Neural cell (in vitro differentiated cells): ENCODE data around the gene PFKP. TPM values are rescaled to one million over a fixed set of nuclear protein-coding genes. Genes with fewer than 3 reads are reported as not detected.
"Not testable (repeated sequence)": the region's sequence is repeated elsewhere in the genome, so short reads cannot be mapped to it uniquely, and the experiment has no call there.

Experiments
- H2AFZ ChIP-seq: fragments of 200-600, 300-800 bp; sonication (generic), shearing (Covaris generic); 2 replicates; pipeline ENCODE4 v1.6.0; 2014; ENCODE audit warnings: low read depth, mild to moderate bottlenecking, antibody characterized with exemption, low read length, moderate library complexity
- H3F3A ChIP-seq: fragments of 200-600 bp; shearing (Covaris generic); 2 replicates; pipeline ENCODE4 v1.6.1; 2016; ENCODE audit warnings: mild to moderate bottlenecking, moderate library complexity, mixed read lengths, antibody characterized with exemption, low read length; ENCODE audit not compliant: insufficient read depth, poor library complexity, severe bottlenecking
- H3K27ac ChIP-seq: fragments of 200-600, 300-800 bp; sonication (generic), shearing (Covaris generic); 2 replicates; pipeline ENCODE4 v1.5.1; 2014; ENCODE audit warnings: mild to moderate bottlenecking, low read length, moderate library complexity
- H3K27me3 ChIP-seq: fragments of 300-800, 200-600 bp; sonication (generic), shearing (Covaris generic); 2 replicates; pipeline ENCODE4 v1.6.0; 2014; ENCODE audit warnings: mild to moderate bottlenecking, low read depth, low read length, moderate library complexity; ENCODE audit not compliant: insufficient read depth
- H3K36me3 ChIP-seq: fragments of 300-800, 200-600 bp; sonication (generic), shearing (Covaris generic); 2 replicates; pipeline ENCODE4 v1.5.1; 2014; ENCODE audit warnings: mild to moderate bottlenecking, antibody characterized with exemption, low read length, moderate library complexity; ENCODE audit not compliant: insufficient read depth
- H3K4me2 ChIP-seq: fragments of 300-800, 200-600 bp; sonication (generic), shearing (Covaris generic); 2 replicates; pipeline ENCODE4 v1.6.0; 2014; ENCODE audit warnings: mild to moderate bottlenecking, low read length
- H3K4me3 ChIP-seq: fragments of 300-800, 200-600 bp; sonication (generic), shearing (Covaris generic); 2 replicates; pipeline ENCODE4 v1.5.1; 2014; ENCODE audit warnings: mild to moderate bottlenecking, low read length, moderate library complexity
- H3K79me2 ChIP-seq: fragments of 200-600 bp; shearing (Covaris generic); replicated peaks from 2 replicates; pipeline ENCODE4 v1.6.0; 2014; ENCODE audit warnings: mild to moderate bottlenecking, low read length, moderate library complexity; ENCODE audit not compliant: insufficient read depth
- H3K9ac ChIP-seq: fragments of 300-800, 200-600 bp; sonication (generic), shearing (Covaris generic); 2 replicates; pipeline ENCODE4 v1.6.1; 2016; ENCODE audit warnings: mild to moderate bottlenecking, low read length, mixed read lengths
- H3K9me2 ChIP-seq: fragments of 200-600 bp; shearing (Covaris generic); 2 replicates; pipeline ENCODE4 v1.6.1; 2016; ENCODE audit warnings: mild to moderate bottlenecking, low read length, mixed read lengths; ENCODE audit not compliant: insufficient read depth
- H3K9me3 ChIP-seq: fragments of 200-600, 300-800 bp; sonication (generic), shearing (Covaris generic); 2 replicates; pipeline ENCODE4 v1.6.1; 2016; ENCODE audit warnings: mild to moderate bottlenecking, mixed run types, low read length, moderate library complexity, mixed read lengths
- H4K20me1 ChIP-seq: fragments of 200-600 bp; shearing (Covaris generic); 2 replicates; pipeline ENCODE4 v1.6.1; 2016; ENCODE audit warnings: mild to moderate bottlenecking, mixed run types; ENCODE audit not compliant: insufficient read depth
- CTCF ChIP-seq: fragments of 450-650 bp; IDR thresholded peaks from 2 replicates; pipeline ENCODE4 v1.5.1; 2014; ENCODE audit warnings: antibody characterized with exemption, mild to moderate bottlenecking, moderate library complexity; ENCODE audit not compliant: poor library complexity, severe bottlenecking
- EP300 ChIP-seq: fragments of 450-650 bp; conservative IDR thresholded peaks from 2 replicates; pipeline ENCODE4 v1.6.1; 2014; ENCODE audit warnings: antibody characterized with exemption, mild to moderate bottlenecking, moderate library complexity; ENCODE audit not compliant: poor library complexity, severe bottlenecking
- EZH2 ChIP-seq: fragments of 200-600, 300-800 bp; shearing (Covaris generic), sonication (generic); IDR thresholded peaks from 2 replicates; pipeline ENCODE4 v1.6.1; 2014; ENCODE audit warnings: antibody characterized with exemption, low read length, borderline replicate concordance, mild to moderate bottlenecking; ENCODE audit not compliant: insufficient read depth, poor library complexity, severe bottlenecking
- MXI1 ChIP-seq: fragments of 450-650 bp; conservative IDR thresholded peaks from 2 replicates; pipeline ENCODE4 v1.6.1; 2014; ENCODE audit warnings: antibody characterized with exemption, mild to moderate bottlenecking; ENCODE audit not compliant: poor library complexity, severe bottlenecking
- POLR2AphosphoS5 ChIP-seq: IDR thresholded peaks from 2 replicates; pipeline ENCODE4 v1.6.1; 2012
- RAD21 ChIP-seq: fragments of 450-650 bp; conservative IDR thresholded peaks from 2 replicates; pipeline ENCODE4 v1.6.1; 2014; ENCODE audit warnings: antibody characterized with exemption, mild to moderate bottlenecking, moderate library complexity
- SMC3 ChIP-seq: fragments of 450-650 bp; conservative IDR thresholded peaks from 2 replicates; pipeline ENCODE4 v1.6.1; 2014; ENCODE audit warnings: antibody characterized with exemption, mild to moderate bottlenecking, moderate library complexity; ENCODE audit not compliant: poor library complexity
- TAF1 ChIP-seq: IDR thresholded peaks from 2 replicates; pipeline ENCODE4 v1.6.1; 2012; ENCODE audit warnings: low read depth
- polyA plus RNA-seq: library from polyadenylated mRNA; depleted of rRNA; stranded (reverse); fragments of >200 nt; gene quantifications from 2 replicates; pipeline ENCODE4 v1.2.3, GENCODE V29; 2014

PFKP gene
- polyA plus RNA-seq, 1 donor from 2014 or later, result 27.9 TPM

DNA sequence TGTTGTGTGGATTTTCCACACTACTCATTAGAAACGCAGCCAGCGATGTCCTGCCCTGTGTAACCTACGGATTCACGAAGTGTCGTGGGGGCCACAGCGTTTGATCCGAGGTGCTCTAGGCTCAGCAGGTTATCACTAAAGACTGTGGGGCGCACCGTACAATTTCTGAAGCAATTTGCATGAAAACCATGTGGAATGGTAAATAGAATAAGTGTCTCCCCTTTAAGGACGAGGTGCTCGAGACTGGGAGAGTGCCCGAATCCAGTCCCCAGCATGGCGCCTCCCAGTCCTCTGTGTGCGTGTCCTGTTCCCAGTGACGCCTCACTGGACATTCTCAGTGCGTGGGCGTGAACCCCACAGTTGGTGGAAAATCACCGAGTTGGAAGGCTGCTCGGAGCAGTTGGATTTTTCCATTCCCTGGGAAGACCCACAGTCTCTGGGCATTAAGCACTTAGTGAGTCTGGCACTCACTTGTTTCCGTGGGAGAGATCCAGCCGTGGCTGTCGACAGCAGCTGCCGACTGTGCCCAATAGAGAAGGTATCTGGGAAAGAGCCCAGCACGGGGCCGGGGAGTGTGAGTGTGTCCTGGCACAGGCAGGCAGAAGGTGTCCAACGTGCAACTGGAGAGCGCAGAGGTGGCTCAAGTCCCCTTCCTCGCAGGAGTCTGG lies 37.0 kb downstream of the PFKP start:
- Histone ChIP-seq H3K9me3 (no peaks in the 10 kb centered on the region), H3K36me3 (no peaks in the 10 kb centered on the region), H4K20me1 (no peaks in the 10 kb centered on the region), H3F3A (no peaks in the 10 kb centered on the region), H3K79me2 (no peaks in the 10 kb centered on the region), H3K9ac (no peak overlapping the region), H3K4me3 (no peak overlapping the region), H3K4me2 (no peak overlapping the region), H3K27me3 (no peaks in the 10 kb centered on the region), H2AFZ (no peak overlapping the region), H3K9me2 (no peaks in the 10 kb centered on the region), H3K27ac (no peak overlapping the region)
- no peak for TF ChIP-seq TAF1
- no peak for TF ChIP-seq MXI1
- TF ChIP-seq CTCF, result no peak
- no peak for TF ChIP-seq EP300
- no peak for TF ChIP-seq POLR2AphosphoS5
- no peak for TF ChIP-seq SMC3
- TF ChIP-seq EZH2, result no peak
- no peak for TF ChIP-seq RAD21

DNA sequence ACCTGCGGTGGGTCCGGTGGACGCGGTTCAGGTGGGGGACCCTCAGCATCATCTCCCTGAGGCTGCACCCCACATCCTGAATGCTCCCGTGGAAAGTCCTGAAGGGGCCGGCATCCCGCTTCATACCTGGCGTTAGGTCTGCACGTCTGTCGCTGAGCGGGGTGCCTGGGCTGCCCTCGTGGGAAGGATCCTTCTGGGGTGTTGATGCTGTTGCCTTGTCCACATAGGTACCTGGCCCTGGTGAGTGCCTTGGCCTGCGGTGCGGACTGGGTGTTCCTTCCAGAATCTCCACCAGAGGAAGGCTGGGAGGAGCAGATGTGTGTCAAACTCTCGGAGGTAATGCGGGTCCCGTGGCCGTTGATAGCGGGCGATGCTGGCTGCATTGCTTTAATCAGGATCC lies 37.8 kb downstream of the PFKP start:
- Histone ChIP-seq H3K27ac (no peak overlapping the region), H3K9me2 (no peaks in the 10 kb centered on the region), H3K79me2 (no peaks in the 10 kb centered on the region)

GRCh38 chr10:3105905-3106304 lies 38.6 kb downstream of the PFKP start:
- H3K79me2 ChIP-seq, result no peaks in the 10 kb centered on the region
- H3K4me2 ChIP-seq, result no peak overlapping the region
- TF ChIP-seq TAF1 (no peak), EP300 (no peak), MXI1 (no peak), CTCF (no peak), EZH2 (no peak), SMC3 (no peak), POLR2AphosphoS5 (no peak)
- H2AFZ ChIP-seq, result no peak overlapping the region
- no peaks in the 10 kb centered on the region for H3K9me2 ChIP-seq
- no peaks in the 10 kb centered on the region for H3F3A ChIP-seq
- no peak overlapping the region for H3K27ac ChIP-seq
- H3K36me3 ChIP-seq, result no peaks in the 10 kb centered on the region
- no peaks in the 10 kb centered on the region for H4K20me1 ChIP-seq
- H3K9ac ChIP-seq, result no peak overlapping the region
- no peaks in the 10 kb centered on the region for H3K27me3 ChIP-seq
- H3K9me3 ChIP-seq, result no peaks in the 10 kb centered on the region
- H3K4me3 ChIP-seq, result no peak overlapping the region

More for the DNA sequence above, 37.8 kb downstream of the PFKP start:
- no peaks in the 10 kb centered on the region for H3K27me3 ChIP-seq
- no peaks in the 10 kb centered on the region for H3K9me3 ChIP-seq
- H3K9ac ChIP-seq, result no peak overlapping the region
- H2AFZ ChIP-seq, result no peak overlapping the region
- no peaks in the 10 kb centered on the region for H3K36me3 ChIP-seq
- no peaks in the 10 kb centered on the region for H4K20me1 ChIP-seq
- no peak overlapping the region for H3K4me2 ChIP-seq
- H3K4me3 ChIP-seq, result no peak overlapping the region
- TF ChIP-seq EP300, result no peak
- no peaks in the 10 kb centered on the region for H3F3A ChIP-seq

DNA sequence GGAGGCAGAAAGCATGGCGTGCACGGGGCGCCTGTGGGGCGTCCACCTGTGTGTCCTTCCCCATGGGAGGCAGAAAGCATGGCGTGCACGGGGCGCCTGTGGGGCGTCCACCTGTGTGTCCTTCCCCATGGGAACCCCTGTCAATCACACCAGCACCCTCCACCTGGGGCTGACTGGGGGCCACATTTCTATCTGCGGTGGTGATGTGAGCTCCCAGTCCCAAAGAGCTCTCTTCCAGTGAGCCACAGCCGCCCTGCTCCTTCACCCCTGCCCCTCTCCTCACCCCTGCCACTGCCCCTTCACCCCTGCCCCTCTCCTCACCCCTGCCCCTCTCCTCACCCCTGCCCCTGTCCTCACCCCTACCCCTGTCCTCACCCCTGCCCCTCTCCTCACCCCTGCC lies 39.0 kb downstream of the PFKP start:
- not testable (repeated sequence) for H3K36me3 ChIP-seq, H3K9me3 ChIP-seq, H2AFZ ChIP-seq, H4K20me1 ChIP-seq, H3K79me2 ChIP-seq, H3K4me2 ChIP-seq, H3K9ac ChIP-seq, H3K27ac ChIP-seq, H3K9me2 ChIP-seq, H3K4me3 ChIP-seq, H3F3A ChIP-seq, H3K27me3 ChIP-seq
